KMS-11 (cell line): ENCODE measurements around the gene DMBT1.

ENCODE experiments used
- H2AFZ ChIP-seq: fragments of 200-600 bp; sonication (generic); 2 replicates; pipeline ENCODE4 v1.6.1; 2016; ENCODE audit warnings: antibody characterized with exemption, mixed run types, low read depth
- H3K27ac ChIP-seq: fragments of 200-600 bp; sonication (generic); 2 replicates; pipeline ENCODE4 v1.6.1; 2016; ENCODE audit warnings: mild to moderate bottlenecking, mixed run types
- H3K27me3 ChIP-seq: fragments of 200-600 bp; sonication (generic); 2 replicates; pipeline ENCODE4 v1.6.1; 2017; ENCODE audit warnings: mild to moderate bottlenecking, low read depth, mixed run types, moderate library complexity; ENCODE audit not compliant: insufficient read depth
- H3K36me3 ChIP-seq: fragments of 200-600 bp; sonication (generic); 2 replicates; pipeline ENCODE4 v1.6.1; 2017; ENCODE audit warnings: mild to moderate bottlenecking, mixed run types; ENCODE audit not compliant: insufficient read depth
- H3K4me1 ChIP-seq: fragments of 200-600 bp; sonication (generic); 2 replicates; pipeline ENCODE4 v1.6.1; 2016; ENCODE audit warnings: mild to moderate bottlenecking, low read depth, mixed run types; ENCODE audit not compliant: poor library complexity, severe bottlenecking
- H3K4me2 ChIP-seq: fragments of 200-600 bp; sonication (generic); 2 replicates; pipeline ENCODE4 v1.7.0; 2016; ENCODE audit warnings: mild to moderate bottlenecking, mixed run types
- H3K4me3 ChIP-seq: fragments of 200-600 bp; sonication (generic); IDR thresholded peaks from 2 replicates; pipeline ENCODE4 v1.6.1; 2017; ENCODE audit warnings: low read depth, low read length, mixed read lengths; ENCODE audit not compliant: insufficient read depth
- H3K79me2 ChIP-seq: fragments of 200-600 bp; sonication (generic); 2 replicates; pipeline ENCODE4 v1.6.1; 2016; ENCODE audit warnings: low read depth, mixed run types; ENCODE audit not compliant: insufficient read depth
- H3K9ac ChIP-seq: fragments of 200-600 bp; sonication (generic); 2 replicates; pipeline ENCODE4 v1.6.1; 2016; ENCODE audit warnings: mild to moderate bottlenecking, mixed run types
- H4K20me1 ChIP-seq: fragments of 200-600 bp; sonication (generic); 2 replicates; pipeline ENCODE4 v1.6.1; 2016; ENCODE audit warnings: mild to moderate bottlenecking, mixed run types; ENCODE audit not compliant: insufficient read depth
- CTCF ChIP-seq: fragments of 200-600 bp; sonication (generic); conservative IDR thresholded peaks from 2 replicates; pipeline ENCODE4 v1.6.1; 2017; ENCODE audit warnings: low read depth, mild to moderate bottlenecking, antibody characterized with exemption, low read length, moderate library complexity, mixed read lengths

Gene DMBT1

GRCh38 chr10:122557516-122557915 is 3.0 kb upstream of the DMBT1 start:
- Histone ChIP-seq H2AFZ (no peak overlapping the region), H3K4me2 (no peak overlapping the region), H3K4me1 (no peaks in the 10 kb centered on the region), H3K79me2 (no peaks in the 10 kb centered on the region), H3K9ac (no peak overlapping the region), H3K27ac (no peak overlapping the region), H3K36me3 (no peaks in the 10 kb centered on the region), H4K20me1 (no peaks in the 10 kb centered on the region), H3K27me3 (no peaks in the 10 kb centered on the region), H3K4me3 (no peak overlapping the region)
- no peak for TF ChIP-seq CTCF

- H3K79me2 ChIP-seq: no peaks in the 10 kb centered on the region
- H3K36me3 ChIP-seq: no peaks in the 10 kb centered on the region
- H3K9ac ChIP-seq: no peak overlapping the region
- H3K4me3 ChIP-seq: no peak overlapping the region
- no peak overlapping the region for H3K4me2 ChIP-seq
- no peaks in the 10 kb centered on the region for H3K27me3 ChIP-seq
- H3K27ac ChIP-seq: no peak overlapping the region
- no peak for TF ChIP-seq CTCF
- no peaks in the 10 kb centered on the region for H3K4me1 ChIP-seq
- no peak overlapping the region for H2AFZ ChIP-seq
- H4K20me1 ChIP-seq: no peaks in the 10 kb centered on the region
These were observed 2.1 kb upstream of the DMBT1 start for GRCh38 chr10:122558452-122558851.

GRCh38 chr10:122559228-122559627 is 1.3 kb upstream of the DMBT1 start:
- no peak overlapping the region for H3K9ac ChIP-seq
- no peak overlapping the region for H3K27ac ChIP-seq
- no peaks in the 10 kb centered on the region for H4K20me1 ChIP-seq
- H3K79me2 ChIP-seq: no peaks in the 10 kb centered on the region
- no peak overlapping the region for H3K4me2 ChIP-seq
- TF ChIP-seq CTCF: no peak
- no peak overlapping the region for H3K4me3 ChIP-seq
- H2AFZ ChIP-seq: no peak overlapping the region
- H3K36me3 ChIP-seq: no peaks in the 10 kb centered on the region
- no peaks in the 10 kb centered on the region for H3K4me1 ChIP-seq
- H3K27me3 ChIP-seq: no peaks in the 10 kb centered on the region

GRCh38 chr10:122561212-122561611 is 658 bp downstream of the DMBT1 start:
- H3K27ac ChIP-seq: no peak overlapping the region
- no peak overlapping the region for H2AFZ ChIP-seq
- H3K79me2 ChIP-seq: no peaks in the 10 kb centered on the region
- no peak overlapping the region for H3K4me3 ChIP-seq
- H4K20me1 ChIP-seq: no peaks in the 10 kb centered on the region
- TF ChIP-seq CTCF: no peak
- no peaks in the 10 kb centered on the region for H3K27me3 ChIP-seq
- no peaks in the 10 kb centered on the region for H3K36me3 ChIP-seq
- no peak overlapping the region for H3K9ac ChIP-seq
- no peak overlapping the region for H3K4me2 ChIP-seq
- H3K4me1 ChIP-seq: no peaks in the 10 kb centered on the region

GRCh38 chr10:122561792-122562191 is 1.2 kb downstream of the DMBT1 start:
- Histone ChIP-seq H3K9ac (no peak overlapping the region), H4K20me1 (no peaks in the 10 kb centered on the region), H3K79me2 (no peaks in the 10 kb centered on the region), H2AFZ (no peak overlapping the region), H3K27me3 (no peaks in the 10 kb centered on the region), H3K27ac (no peak overlapping the region), H3K4me2 (no peak overlapping the region), H3K4me1 (no peaks in the 10 kb centered on the region), H3K36me3 (no peaks in the 10 kb centered on the region), H3K4me3 (no peak overlapping the region)
- no peak for TF ChIP-seq CTCF
